Measurements from ENCODE around the gene NECAP2.
A peak's percentile ranks its signal among the peaks of the same experiment; 100 is the strongest.

NECAP2 gene, protein sequence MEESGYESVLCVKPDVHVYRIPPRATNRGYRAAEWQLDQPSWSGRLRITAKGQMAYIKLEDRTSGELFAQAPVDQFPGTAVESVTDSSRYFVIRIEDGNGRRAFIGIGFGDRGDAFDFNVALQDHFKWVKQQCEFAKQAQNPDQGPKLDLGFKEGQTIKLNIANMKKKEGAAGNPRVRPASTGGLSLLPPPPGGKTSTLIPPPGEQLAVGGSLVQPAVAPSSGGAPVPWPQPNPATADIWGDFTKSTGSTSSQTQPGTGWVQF

DNA sequence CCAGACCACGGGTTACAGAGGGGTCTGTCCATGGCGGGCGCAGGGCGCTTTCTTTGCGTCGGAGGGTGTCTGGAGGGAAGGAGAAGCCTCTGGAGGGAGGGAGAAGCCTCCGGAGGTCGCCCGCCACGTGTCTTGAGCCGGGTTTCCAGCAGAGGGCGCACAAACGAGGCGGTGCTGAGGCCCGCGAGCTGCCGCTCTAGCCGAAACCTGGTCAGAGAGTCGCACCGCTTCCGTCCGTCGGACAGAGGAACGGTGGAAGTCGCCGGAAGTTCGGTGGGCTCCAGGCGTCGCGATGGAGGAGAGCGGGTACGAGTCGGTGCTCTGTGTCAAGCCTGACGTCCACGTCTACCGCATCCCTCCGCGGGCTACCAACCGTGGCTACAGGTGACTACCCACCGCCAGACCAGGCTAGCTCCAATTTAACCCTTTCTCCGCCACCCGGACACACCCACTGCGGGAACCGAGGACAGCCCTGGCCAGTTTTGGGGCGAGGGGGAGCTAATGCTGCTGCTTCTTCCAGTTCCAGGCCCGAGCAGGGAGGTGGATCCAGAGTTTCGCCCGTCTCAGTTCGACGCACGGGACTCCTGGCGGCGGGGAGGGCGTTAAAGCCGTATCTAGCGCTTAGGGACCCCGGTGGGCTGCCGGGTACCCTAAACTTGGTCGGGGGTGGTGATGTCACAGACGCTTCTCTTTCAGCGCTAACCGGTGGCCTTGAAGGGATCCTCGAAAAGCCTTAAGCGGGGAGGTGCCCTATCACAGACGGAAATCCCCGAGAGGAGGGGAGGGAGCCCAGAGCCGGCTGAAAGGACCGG, at the start of gene NECAP2:
NECAP2 (plus strand) TSS at position 255 of the 812 bp plus-strand sequence; CDS start at position 293, 38 bp downstream.
- peak; percentile 97 for DNase-seq

GRCh38 chr1:16391411-16391810, 49.1 kb upstream of the NECAP2 start:
- DNase-seq: no peak

DNA sequence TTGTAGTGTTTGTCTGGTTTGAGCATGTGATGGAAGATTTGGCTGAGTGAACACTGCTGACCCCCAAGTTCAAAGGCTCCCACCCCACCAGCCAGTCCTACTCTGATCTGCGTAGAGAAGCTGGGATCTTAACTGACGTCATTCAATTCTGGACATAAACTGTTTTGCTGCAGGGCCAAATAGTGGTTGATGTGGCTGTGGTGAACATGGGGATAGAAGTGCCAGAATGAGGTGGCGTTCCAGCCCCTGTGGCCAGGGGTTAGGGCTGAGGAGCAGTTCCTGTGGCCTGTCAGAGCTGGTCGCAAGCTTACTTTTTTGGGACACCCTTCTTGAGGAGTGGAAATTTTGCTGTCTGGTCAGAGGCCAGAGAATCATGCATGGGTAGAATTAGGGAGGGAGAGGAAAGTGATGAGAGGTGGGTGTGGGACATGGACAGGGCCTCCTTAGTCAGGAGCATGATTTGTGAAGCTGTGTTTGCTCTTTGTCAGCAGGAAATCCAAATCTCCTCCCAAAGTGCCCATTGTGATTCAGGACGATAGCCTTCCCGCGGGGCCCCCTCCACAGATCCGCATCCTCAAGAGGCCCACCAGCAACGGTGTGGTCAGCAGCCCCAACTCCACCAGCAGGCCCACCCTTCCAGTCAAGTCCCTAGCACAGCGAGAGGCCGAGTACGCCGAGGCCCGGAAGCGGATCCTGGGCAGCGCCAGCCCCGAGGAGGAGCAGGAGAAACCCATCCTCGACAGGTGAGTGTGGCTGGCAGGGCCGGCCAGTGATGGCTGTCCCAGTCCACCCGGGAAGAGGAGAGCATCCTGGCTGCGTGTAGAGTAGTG, 47.6 kb upstream of the NECAP2 start:
- DNase-seq: no peak

- DNase-seq: no peak
These were observed 46.7 kb upstream of the NECAP2 start for GRCh38 chr1:16393570-16394521.

- no peak for DNase-seq
These were observed 45.5 kb upstream of the NECAP2 start for GRCh38 chr1:16394977-16395376.

DNA sequence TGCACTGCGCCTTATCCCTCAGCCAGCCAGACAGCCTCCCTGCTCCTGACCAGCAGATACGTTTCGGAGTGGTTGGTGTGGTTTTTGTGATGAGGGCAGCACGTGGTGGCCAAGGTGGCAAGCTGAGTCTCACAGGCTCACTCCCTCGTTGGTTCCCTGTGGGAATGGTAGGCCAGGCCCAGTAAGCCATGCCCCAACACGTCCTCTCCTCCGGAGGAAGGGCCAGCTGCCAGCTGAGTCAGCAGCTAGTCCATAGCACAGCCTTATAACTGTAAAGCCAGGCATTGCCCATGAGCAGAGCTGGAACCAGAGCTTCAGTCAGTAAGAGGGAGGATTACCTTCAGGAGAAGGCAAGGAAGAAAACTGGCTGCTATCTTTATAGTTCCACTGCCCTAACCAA, 43.9 kb upstream of the NECAP2 start:
- DNase-seq: no peak

DNA sequence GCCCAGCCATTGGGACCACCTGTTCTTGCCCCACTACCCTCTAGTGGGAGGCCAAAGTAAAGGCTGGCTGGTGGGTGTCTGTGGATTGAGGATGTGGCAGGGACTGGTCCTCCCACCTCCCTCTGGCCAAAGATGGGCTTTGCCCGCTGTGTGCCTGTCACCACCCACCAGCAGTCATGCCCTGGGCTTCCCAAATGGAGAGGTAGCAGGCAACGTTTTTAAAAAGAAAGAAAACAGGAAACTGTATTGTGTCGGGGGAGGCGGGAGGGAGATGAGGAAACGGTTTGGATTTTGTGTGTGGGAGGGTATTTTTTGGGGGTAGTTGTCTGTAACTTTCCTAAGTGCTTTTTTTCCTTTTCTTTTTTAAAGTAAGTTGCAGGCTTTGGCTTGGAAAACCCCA, 43.4 kb upstream of the NECAP2 start:
- DNase-seq: no peak

DNA sequence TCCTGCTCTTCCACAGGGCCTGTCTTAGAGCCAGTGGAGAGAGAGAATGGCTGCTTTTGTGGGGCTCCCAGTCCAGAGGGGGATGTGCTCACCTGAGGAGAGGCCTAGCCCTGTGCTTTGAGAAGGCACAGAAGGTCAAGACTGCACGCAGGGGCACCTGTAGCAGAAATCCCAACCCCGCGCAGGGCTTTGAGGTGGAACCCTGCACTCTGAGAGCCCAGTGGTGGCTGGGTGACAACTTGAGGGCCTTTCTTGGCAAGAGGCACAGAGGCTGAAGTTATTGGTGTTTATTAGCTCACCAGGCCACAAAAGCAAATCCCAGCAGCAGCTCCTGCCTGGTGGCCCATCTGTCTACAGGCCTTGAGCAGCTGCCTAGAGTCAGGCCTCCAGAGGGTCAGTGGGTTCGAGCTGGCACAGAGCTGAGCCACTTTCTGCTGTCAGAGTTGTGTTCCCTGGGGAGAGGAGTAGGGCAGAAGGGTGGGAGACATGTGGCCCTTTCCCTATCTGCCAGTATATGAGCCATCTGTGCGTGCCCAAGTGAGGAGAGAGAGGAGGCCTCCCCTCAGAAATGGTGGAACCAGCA, 42.1 kb upstream of the NECAP2 start:
- DNase-seq: no peak

DNA sequence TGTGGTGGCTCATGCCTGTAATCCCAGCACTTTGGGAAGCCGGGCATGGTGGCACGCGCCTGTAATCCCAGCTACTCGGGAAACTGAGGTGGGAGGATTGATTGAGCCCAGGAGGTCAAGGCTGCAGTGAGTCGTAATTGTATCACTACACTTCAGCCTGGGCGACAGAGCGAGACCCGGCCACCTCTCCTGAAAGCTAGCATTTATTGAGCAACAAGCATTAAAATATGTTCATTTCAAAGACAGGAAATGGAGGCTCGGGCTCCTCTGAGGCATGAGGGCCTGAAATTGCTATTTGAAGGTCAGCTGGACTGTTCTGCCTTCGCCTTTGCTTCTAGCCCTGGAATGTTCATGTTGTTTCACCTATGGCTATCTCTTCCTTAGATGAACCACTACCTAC, 37.8 kb upstream of the NECAP2 start:
- no peak for DNase-seq

- no peak for DNase-seq
These were observed 35.1 kb upstream of the NECAP2 start for GRCh38 chr1:16405441-16405840.

DNA sequence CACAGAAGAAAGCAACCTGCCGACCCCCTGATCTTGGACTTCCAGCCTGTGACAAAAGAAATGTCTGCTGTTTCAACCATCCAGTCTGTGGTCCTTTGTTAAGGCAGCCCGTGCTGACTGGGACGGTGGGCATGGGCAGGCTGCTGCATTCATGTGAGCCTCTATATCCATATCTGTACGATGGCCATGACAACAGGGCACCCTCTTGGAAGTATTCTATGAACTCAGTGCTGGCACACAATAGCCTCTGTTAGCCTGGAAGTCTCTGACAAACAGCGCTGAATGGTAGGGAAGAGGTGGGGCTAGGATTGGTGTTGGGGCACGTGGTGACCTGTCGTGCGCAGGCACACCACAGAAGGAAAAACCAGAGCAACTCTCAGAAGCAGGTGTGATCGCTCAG, 33.7 kb upstream of the NECAP2 start:
- no peak for DNase-seq

GRCh38 chr1:16409536-16410152, 30.9 kb upstream of the NECAP2 start:
- DNase-seq: no peak

DNA sequence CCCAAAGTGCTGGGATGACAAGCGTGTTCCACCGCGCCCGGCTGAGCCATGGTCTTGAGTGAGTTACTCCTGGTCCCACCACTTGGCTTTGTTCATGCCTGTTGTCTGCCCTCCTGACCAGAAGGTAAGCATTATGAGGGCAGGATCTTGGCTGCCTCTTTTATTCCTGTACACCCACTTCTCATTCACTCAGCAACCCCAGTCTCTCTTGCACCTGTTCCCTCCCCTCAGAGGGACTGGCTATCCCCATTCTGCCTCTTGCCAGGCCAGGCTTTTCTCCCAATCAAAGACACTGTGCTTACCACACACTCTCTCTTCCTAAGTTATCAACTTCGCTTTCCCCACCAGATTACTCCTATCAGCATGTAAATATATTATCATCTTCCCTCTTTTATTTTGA, 29.7 kb upstream of the NECAP2 start:
- DNase-seq: no peak

DNA sequence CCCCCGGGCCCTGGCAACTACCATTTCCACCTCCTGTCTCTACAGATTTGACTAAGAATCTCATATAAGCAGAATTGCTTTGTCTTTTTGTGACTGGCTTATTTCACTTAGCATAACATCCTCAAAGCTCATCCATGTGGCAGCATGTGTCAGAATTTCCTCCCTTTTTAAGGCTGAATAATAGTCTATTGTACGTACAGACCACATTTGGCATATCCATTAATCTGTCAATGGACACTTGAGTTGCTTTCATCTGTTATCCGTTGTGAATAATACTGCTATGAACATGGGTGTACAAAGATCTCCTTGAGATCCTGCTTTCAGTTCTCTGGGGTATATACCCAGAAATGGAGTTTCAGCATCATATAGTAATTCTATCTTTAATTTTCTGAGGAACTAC, 27.3 kb upstream of the NECAP2 start:
- no peak for DNase-seq

- no peak for DNase-seq
These were observed 21.6 kb upstream of the NECAP2 start for GRCh38 chr1:16418823-16419425.

- DNase-seq: peak; percentile 38
These were observed 20.0 kb upstream of the NECAP2 start for GRCh38 chr1:16420424-16421118.

DNA sequence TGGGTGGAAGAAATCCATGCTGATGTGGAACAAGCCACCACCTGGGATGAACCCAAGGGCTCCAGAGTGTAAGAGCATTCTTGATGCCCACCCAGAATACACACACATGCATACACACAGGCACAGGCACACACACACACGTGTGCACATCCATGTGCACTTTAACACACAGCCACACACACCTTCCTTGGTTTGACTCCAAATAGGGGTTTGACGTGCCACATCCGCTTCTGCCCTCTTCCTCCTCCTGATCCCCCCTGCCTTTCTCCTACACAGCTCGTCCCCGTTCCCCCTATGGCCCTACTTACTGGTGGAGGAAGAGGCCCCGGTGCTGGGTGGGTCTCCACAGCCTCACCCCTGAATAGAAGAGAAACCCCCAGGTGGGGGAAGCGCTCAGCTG, 19.3 kb upstream of the NECAP2 start:
- no peak for DNase-seq

- no peak for DNase-seq
These were observed 18.5 kb upstream of the NECAP2 start for GRCh38 chr1:16422041-16422440.

GRCh38 chr1:16425125-16426025, 15.1 kb upstream of the NECAP2 start:
- DNase-seq: no peak
